Heart left ventricle (tissue), 16 donors: ENCODE measurements around the gene ARHGEF18. TPM values are rescaled to one million over a fixed set of nuclear protein-coding genes. Genes with fewer than 3 reads are reported as not detected.
A peak's percentile ranks its signal among the peaks of the same experiment; 100 is the strongest.
"Not testable (repeated sequence)": the region's sequence is repeated elsewhere in the genome, so short reads cannot be mapped to it uniquely, and the experiment has no call there.

ENCODE experiments used
- ATAC-seq, 4 donors: fragments of 200-7000 bp; cut with Tn5 transposase; one replicate each; pipeline ENCODE4 v1.9.1; 2020 to 2022; ENCODE audit warnings: moderate library complexity in 4 of 4, mild to moderate bottlenecking in 3 of 4, moderate number of reproducible peaks in 1 of 4
- DNase-seq, 5 donors: peaks; one replicate each; pipeline ENCODE4 v3.0.0-alpha.2; 2020
- H3K27ac ChIP-seq, 12 donors: fragments of 200-600 bp; sonication (generic) in 4 of 12; one replicate each; pipeline versions ENCODE4 v1.5.0 to v1.8.0; 2016 to 2022; ENCODE audit warnings: mild to moderate bottlenecking in 2 of 12
- H3K27me3 ChIP-seq, 9 donors: fragments of 200-600 bp; sonication (generic) in 2 of 9; one replicate each; pipeline versions ENCODE4 v1.5.1 to v1.8.0; 2016 to 2022; ENCODE audit warnings: mild to moderate bottlenecking in 3 of 9
- H3K36me3 ChIP-seq, 9 donors: fragments of 200-600 bp; sonication (generic) in 2 of 9; one replicate each; pipeline versions ENCODE4 v1.5.0 to v1.8.0; 2018 to 2022; ENCODE audit warnings: mild to moderate bottlenecking in 2 of 9
- H3K4me1 ChIP-seq, 12 donors: fragments of 200-600 bp; sonication (generic) in 4 of 12; one replicate each; pipeline versions ENCODE4 v1.5.0 to v1.8.0; 2016 to 2022; ENCODE audit warnings: mild to moderate bottlenecking in 3 of 12
- H3K4me3 ChIP-seq, 12 donors: fragments of 200-600 bp; sonication (generic) in 4 of 12; one replicate each; pipeline versions ENCODE4 v1.5.0 to v1.8.0; 2017 to 2022; ENCODE audit warnings: mild to moderate bottlenecking in 9 of 12, moderate library complexity in 4 of 12
- H3K9me3 ChIP-seq, 12 donors: fragments of 200-600 bp; sonication (generic) in 4 of 12; one replicate each; pipeline versions ENCODE4 v1.5.0 to v1.8.0; 2016 to 2022; ENCODE audit warnings: mild to moderate bottlenecking in 1 of 12
- CTCF ChIP-seq, 12 donors: fragments of 200-600 bp; sonication (generic) in 4 of 12; IDR thresholded peaks; one replicate each; pipeline versions ENCODE4 v1.5.0 to v1.8.0; 2018 to 2022; ENCODE audit warnings: antibody characterized with exemption in 12 of 12, mild to moderate bottlenecking in 5 of 12
- POLR2A ChIP-seq, 2 donors: fragments of 450-650 bp; IDR thresholded peaks; one replicate each; pipeline ENCODE4 v1.6.1; 2017; ENCODE audit warnings: antibody characterized with exemption in 2 of 2, mild to moderate bottlenecking in 2 of 2, moderate library complexity in 2 of 2
- WGBS, 4 donors: extraction: QIAGEN DNeasy Blood & Tissue Kit in 2 of 4; methylation state at CpG; one replicate each; pipeline versions ENCODE4 v1.1.5 to v1.1.7; 2013 to 2018; 5-methylcytosine and 5-hydroxymethylcytosine counted together
- intact Hi-C, 10 donors: fragments of 100-400 bp; cut with DNase I; formaldehyde crosslinking; loops; one replicate each; pipeline versions ENCODE4 v1.11.1 to v1.14.2; 2022
- polyA plus RNA-seq, 2 donors: library from polyadenylated mRNA; stranded (reverse); fragments of 200-250 nt; gene quantifications; one replicate each; pipeline ENCODE4 v1.2.3, GENCODE V29; 2013
- total RNA-seq, 9 donors: library from RNA; depleted of rRNA in 2 of 9; stranded (reverse); fragments of >200 nt in 2 of 9; fragmentation: NEBNext Ultra II Directional in 3 of 9; extraction: Animal tissue kit (Norgen Biotek cat#: 25700) in 3 of 9; gene quantifications; one replicate each; pipeline versions ENCODE4 v1.1.0 to v1.2.4, GENCODE V29; 2016 to 2023
- donor health status: ischemic (EF 13 %, LVEDD 7.1; RV severe dilation, severe dysfunction).
- donor health status: healthy with polysubstance abuse.
- donor health status: DM: no; HTN: yes; CAD: no.
- donor health status: DM: no; HTN: no; CAD: no.
- donor health status: ischemic (EF 25% LVEDD 6.9; RV normal size, moderate dysfunction).
- donor health status: ischemic (EF 25% LVEDD 5.7; RV mildly dilated, moderate dysfunction).
- donor health status: healthy.
- donor health status: DM: yes; HTN: yes; CAD: no.
- donor health status: ischemic (EF 35%, LVEDD 5.7; RV mildly dilated, moderate dysfunction).
- donor health status: nonischemic (EF 11% LVEDD 7.7; RV severe dilation, severe dysfunction).
- donor health status: DM: yes; HTN: yes; CAD: no.
- donor health status: PGD.
- donor health status: ischemic (EF 29% LVEDD 5.4; RV normal size, mild dysfunction).
- donor health status: nonischemic (EF 23%, LVEDD 6.1; RV moderate dilation, normal function).

The ARHGEF18 gene
- total and polyA plus RNA-seq, 11 donors: 4.1 to 15.1 (median 9.1) TPM

DNA sequence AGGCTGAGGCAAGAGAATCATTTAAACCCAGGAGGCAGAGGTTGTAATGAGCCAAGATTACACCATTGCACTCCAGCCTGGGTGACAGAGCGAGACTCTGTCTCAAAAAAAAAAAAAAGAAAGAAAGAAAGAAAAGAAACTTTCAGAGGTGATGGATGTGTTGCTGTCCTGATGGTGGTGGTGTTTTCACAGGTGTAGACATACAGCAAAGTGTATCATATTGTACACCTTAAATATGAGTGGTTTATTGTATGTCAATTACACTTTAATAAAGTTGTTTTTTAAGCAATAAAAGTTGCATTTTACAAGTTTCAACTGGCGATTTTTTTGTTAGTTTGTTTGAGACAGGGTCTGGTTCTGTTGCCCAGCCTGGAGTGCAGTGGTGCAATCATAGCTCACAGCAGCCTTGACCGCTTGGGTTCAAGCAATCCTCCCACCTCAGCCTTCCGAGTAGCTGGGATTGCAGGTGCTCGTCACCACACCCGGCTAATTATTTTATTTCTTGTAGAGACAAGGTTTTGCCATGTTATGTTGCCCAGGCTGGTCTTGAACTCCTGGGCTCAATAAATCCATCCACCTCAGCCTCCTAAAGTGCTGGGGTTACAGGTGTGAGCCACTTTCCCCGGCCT is 41.0 kb upstream of the ARHGEF18 start:
- H3K27me3 ChIP-seq: no peaks in the 10 kb centered on the region
- H3K9me3 ChIP-seq: no peaks in the 10 kb centered on the region
- DNase-seq (no peak), ATAC-seq (no peak)
- WGBS, 4 donors: 90 to 94% (median 92%) methylated on average over 7 of the region's 7 CpGs
- TF ChIP-seq POLR2A (IDR thresholded peaks at IDR 0.05) (no peak), CTCF (IDR thresholded peaks at IDR 0.05) (no peak)
- no peak overlapping the region for H3K27ac ChIP-seq
- intact Hi-C loops: no loop called here
- no peaks in the 10 kb centered on the region for H3K36me3 ChIP-seq
- no peaks in the 10 kb centered on the region for H3K4me1 ChIP-seq
- H3K4me3 ChIP-seq: no peak overlapping the region

- H3K9me3 ChIP-seq, H3K4me1 ChIP-seq, ATAC-seq, DNase-seq, H3K27ac ChIP-seq, intact Hi-C loops, H3K4me3 ChIP-seq, H3K36me3 ChIP-seq, H3K27me3 ChIP-seq: not testable (repeated sequence)
- whole genome bisulfite sequencing, 4 donors: 81 to 90% (median 85%) methylated on average over 9 of the region's 9 CpGs
Measured at GRCh38 chr19:7308327-7308726, 40.4 kb upstream of the ARHGEF18 start.

DNA sequence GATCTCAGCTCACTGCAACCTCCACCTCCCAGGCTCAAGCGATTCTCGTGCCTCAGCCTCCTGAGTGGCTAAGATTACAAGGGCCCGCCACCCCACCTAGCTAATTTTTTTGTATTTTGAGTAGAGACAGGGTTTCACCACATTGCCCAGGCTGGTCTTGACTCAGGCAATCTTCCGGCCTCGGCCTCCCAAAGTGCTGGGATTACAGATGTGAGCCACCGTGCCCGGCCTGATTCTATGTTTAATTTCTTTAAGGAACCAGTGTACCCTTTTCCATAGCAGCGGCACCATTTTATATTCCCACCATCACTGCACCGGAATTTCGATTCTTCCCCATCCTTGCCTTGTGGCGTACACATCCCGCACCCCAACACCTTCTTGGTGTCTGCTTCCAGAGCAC is 36.8 kb upstream of the ARHGEF18 start:
- Histone ChIP-seq H3K27me3 (no peaks in the 10 kb centered on the region), H3K4me3 (no peak overlapping the region), H3K36me3 (no peaks in the 10 kb centered on the region), H3K27ac (no peak overlapping the region), H3K4me1 (no peaks in the 10 kb centered on the region), H3K9me3 (peaks cover 0 to 7% (median 0%) of the 10 kb centered on the region in 12 donors)
- intact Hi-C loops: no loop called here
- ATAC-seq (no peak), DNase-seq (no peak)
- TF ChIP-seq POLR2A (IDR thresholded peaks at IDR 0.05) (no peak), CTCF (IDR thresholded peaks at IDR 0.05) (no peak)
- 96 to 97% (median 96%) methylated on average over 12 of the region's 12 CpGs for whole genome bisulfite sequencing, 4 donors

- peak in 2 of 4 donors; percentile 31 to 83 for ATAC-seq
- Histone ChIP-seq H3K9me3 (peaks cover 0 to 7% (median 0%) of the 10 kb centered on the region in 12 donors), H3K4me3 (no peak overlapping the region), H3K27me3 (no peaks in the 10 kb centered on the region), H3K36me3 (no peaks in the 10 kb centered on the region), H3K4me1 (no peaks in the 10 kb centered on the region), H3K27ac (no peak overlapping the region)
- intact Hi-C loops: no loop called here
- DNase-seq: no peak
- no peak for TF ChIP-seq CTCF (IDR thresholded peaks at IDR 0.05)
- no peak for TF ChIP-seq POLR2A (IDR thresholded peaks at IDR 0.05)
- 53 to 69% (median 58%) methylated on average over 7 of the region's 7 CpGs for WGBS, 4 donors
Measured at GRCh38 chr19:7312816-7313215, 35.9 kb upstream of the ARHGEF18 start.

GRCh38 chr19:7318176-7318575 is 30.6 kb upstream of the ARHGEF18 start:
- TF ChIP-seq CTCF (IDR thresholded peaks at IDR 0.05): no peak
- no peak for TF ChIP-seq POLR2A (IDR thresholded peaks at IDR 0.05)
- peaks cover 0 to 13% (median 0%) of the 10 kb centered on the region in 12 donors for H3K9me3 ChIP-seq
- WGBS, 4 donors: 43 to 76% (median 47%) methylated on average over 2 of the region's 2 CpGs
- H3K27me3 ChIP-seq: no peaks in the 10 kb centered on the region
- DNase-seq: no peak
- intact Hi-C loops: no loop called here
- H3K4me1 ChIP-seq: peaks cover 0 to 13% (median 9%) of the 10 kb centered on the region in 12 donors
- no peak for ATAC-seq
- H3K27ac ChIP-seq: no peak overlapping the region
- no peak overlapping the region for H3K4me3 ChIP-seq
- H3K36me3 ChIP-seq: no peaks in the 10 kb centered on the region
